Activated B cell treated with CpG ODN at 0.5 μM for 24 hours (primary cell): Measurements from ENCODE around the gene POC1B. TPM values are rescaled to one million over a fixed set of nuclear protein-coding genes. Genes with fewer than 3 reads are reported as not detected.

Source experiments
- ATAC-seq: fragments of 200-7000 bp; cut with Tn5 transposase; one replicate; pipeline ENCODE4 v1.10.0; 2021; ENCODE audit warnings: low read depth, mild to moderate bottlenecking, moderate library complexity
- CTCF ChIA-PET: fragments of 350-600 bp; sonication (Branson Sonifier 250); formaldehyde crosslinking; loops from one replicate; lab custom pipeline; 2021; ENCODE audit warnings: antibody characterized with exemption; lab: Charles Lee
- POLR2A ChIA-PET: fragments of 350-600 bp; sonication (Branson Sonifier 250); formaldehyde crosslinking; loops from one replicate; lab custom pipeline; 2021; ENCODE audit warnings: antibody characterized with exemption; lab: Charles Lee
- DNase-seq: peaks from one replicate; pipeline ENCODE4 v3.0.0; 2022
- H3K27ac Mint-ChIP-seq: one replicate; pipeline ENCODE4 v1.8.0; 2020; ENCODE audit warnings: mixed read lengths
- H3K27me3 Mint-ChIP-seq: one replicate; pipeline ENCODE4 v1.8.0; 2021; ENCODE audit warnings: mixed read lengths
- H3K36me3 Mint-ChIP-seq: one replicate; pipeline ENCODE4 v1.8.0; 2021; ENCODE audit warnings: low read depth, mixed read lengths
- H3K4me1 Mint-ChIP-seq: one replicate; pipeline ENCODE4 v1.8.0; 2021; ENCODE audit warnings: mixed read lengths
- H3K4me3 Mint-ChIP-seq: one replicate; pipeline ENCODE4 v1.8.0; 2020; ENCODE audit warnings: mild to moderate bottlenecking, mixed read lengths
- H3K9me3 Mint-ChIP-seq: one replicate; pipeline ENCODE4 v1.8.0; 2020; ENCODE audit warnings: mixed read lengths
- intact Hi-C: fragments of 100-400 bp; cut with micrococcal nuclease; formaldehyde crosslinking; loops from one replicate; pipeline ENCODE4 v1.15.1; 2024
- total RNA-seq: library from RNA; stranded (reverse); gene quantifications from 2 replicates; pipeline ENCODE4 v1.2.3, GENCODE V29; 2022
- TF ChIP-seq, protein P1 (sequence below): fragments of 200-600 bp; IDR thresholded peaks from one replicate; pipeline ENCODE4 v1.8.0; 2022; ENCODE audit warnings: antibody characterized with exemption, mild to moderate bottlenecking

POC1B gene
- 21.7 and 27.3 TPM in 2 replicates for total RNA-seq

- CTCF ChIA-PET, result interaction anchor here (0.8 to 5.1 kb wide), 7 partner anchors 54 to 509 kb away, joined by 3 to 20 read pairs (median 9); no protein-coding TSS in a partner anchor
- peaks cover 26% of the 10 kb centered on the region for H3K36me3 Mint-ChIP-seq
- peak; percentile 58 for ATAC-seq
- no peaks in the 10 kb centered on the region for H3K9me3 Mint-ChIP-seq
- peak within 1 kb of the TSS; percentile 95 for H3K27ac Mint-ChIP-seq
- peak within 1 kb of the TSS; percentile 99 for H3K4me3 Mint-ChIP-seq
- intact Hi-C loops, result loop anchor here (1.0 to 5.0 kb wide), 7 partner anchors 31 to 1491 kb away; a partner anchor contains a TSS
- no peaks in the 10 kb centered on the region for H3K27me3 Mint-ChIP-seq
- TF ChIP-seq, protein P1, sequence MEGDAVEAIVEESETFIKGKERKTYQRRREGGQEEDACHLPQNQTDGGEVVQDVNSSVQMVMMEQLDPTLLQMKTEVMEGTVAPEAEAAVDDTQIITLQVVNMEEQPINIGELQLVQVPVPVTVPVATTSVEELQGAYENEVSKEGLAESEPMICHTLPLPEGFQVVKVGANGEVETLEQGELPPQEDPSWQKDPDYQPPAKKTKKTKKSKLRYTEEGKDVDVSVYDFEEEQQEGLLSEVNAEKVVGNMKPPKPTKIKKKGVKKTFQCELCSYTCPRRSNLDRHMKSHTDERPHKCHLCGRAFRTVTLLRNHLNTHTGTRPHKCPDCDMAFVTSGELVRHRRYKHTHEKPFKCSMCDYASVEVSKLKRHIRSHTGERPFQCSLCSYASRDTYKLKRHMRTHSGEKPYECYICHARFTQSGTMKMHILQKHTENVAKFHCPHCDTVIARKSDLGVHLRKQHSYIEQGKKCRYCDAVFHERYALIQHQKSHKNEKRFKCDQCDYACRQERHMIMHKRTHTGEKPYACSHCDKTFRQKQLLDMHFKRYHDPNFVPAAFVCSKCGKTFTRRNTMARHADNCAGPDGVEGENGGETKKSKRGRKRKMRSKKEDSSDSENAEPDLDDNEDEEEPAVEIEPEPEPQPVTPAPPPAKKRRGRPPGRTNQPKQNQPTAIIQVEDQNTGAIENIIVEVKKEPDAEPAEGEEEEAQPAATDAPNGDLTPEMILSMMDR, result no peak
- DNase-seq, result peak; percentile 76
- H3K4me1 Mint-ChIP-seq, result peaks cover 56% of the 10 kb centered on the region
- POLR2A ChIA-PET, result interaction anchor here (0.7 to 2.9 kb wide), 8 partner anchors 32 to 1384 kb away, joined by 3 to 11 read pairs (median 5); partner anchors contain the start of genes ATP2B1, CEP290, DUSP6 and TMTC3
These were observed at the start of gene POC1B for GRCh38 chr12:89525824-89526770. Gene POC1B, minus strand, starts transcription at chr12:89526047. Its CDS starts 152 bp downstream, at chr12:89525895.

GRCh38 chr12:89575374-89575773, 49.5 kb upstream of the POC1B start:
- ATAC-seq (no peak), DNase-seq (no peak)
- no peaks in the 10 kb centered on the region for H3K36me3 Mint-ChIP-seq
- POLR2A ChIA-PET, result no interaction called here
- intact Hi-C loops, result no loop called here
- no peaks in the 10 kb centered on the region for H3K9me3 Mint-ChIP-seq
- no peaks in the 10 kb centered on the region for H3K27me3 Mint-ChIP-seq
- no peak overlapping the region for H3K4me3 Mint-ChIP-seq
- H3K4me1 Mint-ChIP-seq, result peaks cover 13% of the 10 kb centered on the region
- CTCF ChIA-PET, result no interaction called here
- no peak overlapping the region for H3K27ac Mint-ChIP-seq
- TF ChIP-seq, protein P1, result no peak

- Mint-ChIP-seq H3K36me3 (no peaks in the 10 kb centered on the region), H3K27me3 (no peaks in the 10 kb centered on the region), H3K4me1 (peaks cover 13% of the 10 kb centered on the region), H3K9me3 (no peaks in the 10 kb centered on the region), H3K4me3 (no peak overlapping the region), H3K27ac (no peak overlapping the region)
- TF ChIP-seq, protein P1, result no peak
- intact Hi-C loops, result no loop called here
- no peak for DNase-seq
- POLR2A ChIA-PET, result no interaction called here
- no peak for ATAC-seq
- CTCF ChIA-PET, result no interaction called here
These were observed 48.9 kb upstream of the POC1B start for GRCh38 chr12:89574736-89575208.

DNA sequence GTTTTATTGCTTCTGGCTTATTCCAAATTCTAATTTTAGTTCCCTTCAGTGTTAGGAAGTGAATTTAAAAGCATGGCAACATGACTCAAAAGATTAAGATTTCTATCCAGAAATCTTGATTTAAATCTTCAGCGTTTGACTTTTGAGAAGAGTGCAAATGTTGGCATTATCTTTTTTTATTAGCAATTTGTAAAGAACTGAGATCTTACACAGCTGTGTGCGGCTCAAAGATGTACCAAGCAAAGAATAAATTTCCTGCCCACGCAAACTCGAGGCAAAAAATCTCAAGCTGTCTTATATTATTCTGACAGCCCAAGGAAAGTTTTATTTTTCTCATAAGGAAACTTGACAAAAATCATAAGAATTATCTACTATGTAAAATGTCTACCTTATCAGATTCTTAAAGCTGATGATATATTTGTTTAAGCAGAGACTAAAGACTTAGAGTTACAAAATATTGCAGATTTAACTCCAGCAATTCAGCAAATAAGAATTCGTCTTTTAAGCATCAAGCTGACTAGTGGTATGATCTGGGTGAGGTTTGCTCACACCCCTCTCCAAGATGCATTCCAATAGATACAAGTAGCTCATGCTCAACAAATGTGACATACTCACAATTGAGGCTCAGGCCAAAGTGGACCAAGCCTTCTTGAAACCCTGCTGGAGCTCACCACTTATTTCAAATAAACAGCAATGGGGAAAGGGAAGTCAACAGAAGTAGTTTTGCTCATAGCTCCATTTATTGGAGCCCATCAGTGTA, 47.4 kb upstream of the POC1B start:
- Mint-ChIP-seq H3K9me3 (no peaks in the 10 kb centered on the region), H3K27ac (no peak overlapping the region), H3K4me3 (no peak overlapping the region), H3K27me3 (no peaks in the 10 kb centered on the region), H3K36me3 (no peaks in the 10 kb centered on the region), H3K4me1 (peaks cover 13% of the 10 kb centered on the region)
- ATAC-seq (no peak), DNase-seq (no peak)
- TF ChIP-seq, protein P1, result no peak
- ChIA-PET CTCF (no interaction called here), POLR2A (interaction anchor here (0.6 kb wide), 1 partner anchor 125 kb away, joined by 6 read pairs; no protein-coding TSS in a partner anchor)
- intact Hi-C loops, result no loop called here
